SHP77 (cell line): Measurements from ENCODE around the gene BDH2.
A peak's percentile ranks its signal among the peaks of the same experiment; 100 is the strongest.

Experiments used
- DNase-seq, 2 experiments: peaks; one replicate each; lab custom pipeline; 2025; lab: John Stamatoyannopoulos, UW

The BDH2 gene

GRCh38 chr4:103085555-103086196 lies 14.0 kb downstream of the BDH2 start:
- no peak for DNase-seq

DNA sequence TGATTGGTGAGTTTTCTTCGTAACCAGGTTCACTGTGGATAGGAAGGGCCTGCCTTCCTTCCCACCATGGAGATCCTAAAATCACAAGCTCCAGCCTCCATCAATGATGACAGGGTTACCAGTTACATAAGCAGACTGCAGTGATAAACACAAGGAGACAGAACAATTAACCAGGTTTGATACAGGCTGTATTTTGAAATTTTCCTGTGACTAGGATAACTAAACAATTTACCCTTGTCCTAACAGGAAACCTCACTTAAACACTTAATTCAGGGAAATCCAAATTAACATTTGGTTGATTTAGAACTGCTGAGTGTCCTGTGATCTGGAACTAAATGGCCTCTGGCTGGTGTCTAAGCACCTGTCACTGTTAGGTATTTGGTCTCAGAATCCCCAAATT lies 20.0 kb downstream of the BDH2 start:
- no peak for DNase-seq

DNA sequence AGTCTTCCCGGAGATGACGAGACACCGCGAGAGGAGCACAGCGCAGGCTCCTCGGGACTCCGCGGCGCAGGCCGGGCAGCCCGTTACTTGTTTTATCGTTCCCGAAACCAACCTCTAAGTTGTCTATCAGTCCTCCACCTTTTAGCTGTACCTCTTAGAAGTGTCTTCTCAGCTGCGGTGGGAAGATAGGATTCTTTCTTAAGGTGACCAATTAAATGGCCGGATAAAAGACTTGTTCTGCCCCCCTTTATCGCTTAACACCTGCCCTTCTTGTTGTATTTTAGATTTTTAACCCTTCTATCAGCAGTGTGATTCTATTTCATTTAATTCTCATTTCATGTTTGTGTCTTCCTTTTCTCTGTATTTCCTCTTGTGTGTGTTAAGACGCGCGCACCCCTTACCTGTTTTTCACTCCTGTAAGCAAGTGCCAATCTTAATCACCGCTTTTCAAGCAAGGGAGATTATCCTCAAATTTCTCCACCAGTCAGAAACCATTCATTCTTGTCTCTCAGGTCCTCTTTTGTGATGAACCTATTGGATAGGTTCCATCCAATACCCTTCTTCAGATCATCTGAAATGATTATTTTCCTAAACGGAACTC lies 22.8 kb downstream of the BDH2 start, which contains the start of gene SLC9B2:
SLC9B2 (minus strand) TSS at position 15 of the 601 bp plus-strand sequence. CDS start 9,211 bp downstream, outside the sequence.
- peak in 1 of 2 experiments; percentile 14 for DNase-seq

GRCh38 chr4:103075894-103076746 lies 23.5 kb downstream of the BDH2 start:
- peak; percentile 2 to 48 for DNase-seq

- DNase-seq, result no peak
Observed at GRCh38 chr4:103075435-103075893, 24.2 kb downstream of the BDH2 start.

GRCh38 chr4:103074744-103075434 lies 24.7 kb downstream of the BDH2 start:
- no peak for DNase-seq

DNA sequence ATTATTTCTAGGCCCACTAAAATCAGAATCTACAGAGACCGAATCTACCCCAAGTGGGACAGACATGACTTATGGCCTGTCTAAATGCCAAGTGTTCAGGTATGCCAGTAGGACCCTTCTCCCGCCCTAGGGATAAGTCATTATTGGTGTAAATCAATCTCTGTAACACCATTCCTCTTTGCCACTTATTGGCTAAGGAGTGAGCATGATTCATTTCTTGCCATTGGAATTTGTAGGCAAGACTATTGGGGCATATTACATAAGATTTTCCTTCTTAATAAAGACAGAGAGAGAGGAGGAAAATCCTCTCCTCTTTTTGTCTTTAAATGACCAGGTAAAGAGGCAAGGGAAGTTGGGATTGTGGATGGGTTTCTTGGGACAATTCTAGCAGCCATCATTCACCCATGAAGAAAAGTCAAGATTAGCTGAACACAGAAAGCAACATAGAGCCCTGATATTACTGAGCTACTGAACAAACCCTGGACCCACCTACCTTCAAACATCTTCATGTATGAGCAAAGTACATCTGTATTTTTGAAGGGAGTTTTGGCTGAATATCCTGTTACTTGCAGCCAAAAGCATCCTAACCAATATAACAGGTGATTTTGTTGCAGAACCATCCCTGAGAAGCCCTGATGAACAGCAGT lies 25.7 kb downstream of the BDH2 start:
- DNase-seq, result no peak

- no peak for DNase-seq
Observed at GRCh38 chr4:103067841-103068547, 31.6 kb downstream of the BDH2 start.

- DNase-seq, result no peak
Observed at GRCh38 chr4:103060453-103061148, 39.0 kb downstream of the BDH2 start.

GRCh38 chr4:103054030-103054429 lies 45.6 kb downstream of the BDH2 start:
- no peak for DNase-seq

GRCh38 chr4:103052779-103053178 lies 46.9 kb downstream of the BDH2 start:
- no peak for DNase-seq

DNA sequence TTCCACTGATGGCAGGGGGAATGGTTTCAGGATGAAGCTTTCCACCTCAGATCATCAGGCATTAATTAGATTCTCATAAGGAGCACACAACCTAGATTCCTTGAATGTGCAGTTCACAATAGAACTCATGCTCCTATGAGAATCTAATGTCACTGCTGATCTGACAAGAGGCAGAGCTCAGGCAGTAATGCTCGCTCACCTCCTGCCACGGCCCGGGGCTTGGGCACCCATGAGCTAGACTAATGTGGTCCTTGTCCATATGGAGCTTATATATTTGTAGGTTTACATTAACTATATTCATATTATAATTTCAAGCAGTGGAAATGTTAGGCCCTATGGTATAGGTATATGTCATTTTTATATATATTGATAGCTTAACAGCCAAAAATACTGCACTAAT lies 47.5 kb downstream of the BDH2 start:
- DNase-seq, result no peak

- no peak for DNase-seq
Observed at GRCh38 chr4:103050736-103051436, 48.7 kb downstream of the BDH2 start.

GRCh38 chr4:103046416-103047290 lies 53.0 kb downstream of the BDH2 start:
- peak in 1 of 2 experiments; percentile 1 for DNase-seq

GRCh38 chr4:103044183-103044582 lies 55.5 kb downstream of the BDH2 start:
- DNase-seq, result no peak

- DNase-seq, result no peak
Observed at GRCh38 chr4:103036169-103036568, 63.5 kb downstream of the BDH2 start.

DNA sequence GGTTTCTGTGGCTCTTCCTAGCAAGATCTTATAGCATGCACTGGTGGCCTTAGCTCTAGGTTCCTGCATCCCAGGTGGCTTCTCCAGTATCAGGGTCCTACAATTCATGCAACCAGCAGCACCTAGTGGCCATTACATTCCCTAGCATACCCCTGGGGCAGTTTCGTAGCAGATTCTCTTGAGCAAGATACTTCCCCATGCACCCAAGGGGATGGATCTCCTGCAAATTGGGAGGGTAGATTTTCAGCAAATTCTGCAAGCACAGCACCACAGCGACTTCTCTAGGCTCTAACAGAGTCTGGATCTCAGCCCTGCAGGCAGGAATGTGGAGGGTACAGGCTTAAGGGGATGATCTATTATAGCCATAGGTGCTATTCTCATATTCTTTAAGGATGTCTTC lies 67.1 kb downstream of the BDH2 start:
- peak in 1 of 2 experiments; percentile 32 for DNase-seq

GRCh38 chr4:103030791-103031190 lies 68.8 kb downstream of the BDH2 start:
- no peak for DNase-seq

GRCh38 chr4:103029300-103029699 lies 70.3 kb downstream of the BDH2 start:
- no peak for DNase-seq
